T-helper 22 cell (primary cell): Measurements from ENCODE around the gene SNF8.

ENCODE experiments used
- DNase-seq: peaks from one replicate; pipeline ENCODE4 v3.0.0-alpha.2; 2020; ENCODE audit warnings: low read depth

The SNF8 gene

GRCh38 chr17:48883171-48883570, 61.5 kb downstream of the SNF8 start:
- no peak for DNase-seq

GRCh38 chr17:48882272-48882671, 62.4 kb downstream of the SNF8 start:
- DNase-seq: no peak
